ENCODE data around the gene TSSK6. TPM values are rescaled to one million over a fixed set of nuclear protein-coding genes. Genes with fewer than 3 reads are reported as not detected.

TSSK6 gene
- total RNA-seq (ENCODE audit: insufficient read depth, low replicate concordance): 1.7 TPM

DNA sequence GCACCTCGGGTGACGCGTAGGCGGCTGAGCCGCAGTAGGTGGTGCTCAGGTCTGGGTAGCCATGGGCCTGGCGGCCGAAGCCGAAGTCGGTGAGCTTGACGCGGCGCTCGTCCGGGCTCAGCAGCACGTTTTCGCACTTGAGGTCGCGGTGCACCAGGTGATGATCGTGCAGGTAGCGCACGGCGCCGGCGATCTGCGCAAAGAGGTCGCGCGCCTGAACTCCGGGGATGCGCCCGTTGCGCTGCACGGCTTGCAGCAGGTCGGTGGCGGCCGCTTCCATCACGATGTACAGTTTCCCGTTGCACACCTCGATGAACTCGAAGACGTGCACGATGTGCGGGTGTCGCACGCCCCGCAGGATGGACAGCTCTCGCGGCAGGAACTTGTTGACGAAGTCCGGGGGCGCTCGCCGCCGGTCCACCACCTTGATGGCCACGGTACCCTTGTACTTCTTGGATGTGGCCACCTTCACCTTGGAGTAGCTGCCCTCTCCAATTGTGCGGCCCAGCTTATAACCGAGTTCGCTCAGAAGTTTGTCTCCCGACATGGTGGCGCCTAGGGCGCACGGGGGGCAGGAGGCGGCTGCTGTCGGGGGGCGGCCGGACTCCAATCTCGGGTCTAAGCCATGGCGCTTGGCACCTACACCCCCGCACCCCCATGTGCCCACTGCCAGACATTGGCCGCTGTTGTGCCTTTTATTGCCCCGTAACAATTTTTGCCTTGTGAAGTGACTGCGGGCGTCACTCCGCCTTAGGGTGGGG is at the start of gene TSSK6:
TSSK6 (minus strand) TSS at position 668 of the 761 bp plus-strand sequence; CDS start at position 547, 121 bp downstream.
- DNase-seq (ENCODE audit: low spot score): no peak

DNA sequence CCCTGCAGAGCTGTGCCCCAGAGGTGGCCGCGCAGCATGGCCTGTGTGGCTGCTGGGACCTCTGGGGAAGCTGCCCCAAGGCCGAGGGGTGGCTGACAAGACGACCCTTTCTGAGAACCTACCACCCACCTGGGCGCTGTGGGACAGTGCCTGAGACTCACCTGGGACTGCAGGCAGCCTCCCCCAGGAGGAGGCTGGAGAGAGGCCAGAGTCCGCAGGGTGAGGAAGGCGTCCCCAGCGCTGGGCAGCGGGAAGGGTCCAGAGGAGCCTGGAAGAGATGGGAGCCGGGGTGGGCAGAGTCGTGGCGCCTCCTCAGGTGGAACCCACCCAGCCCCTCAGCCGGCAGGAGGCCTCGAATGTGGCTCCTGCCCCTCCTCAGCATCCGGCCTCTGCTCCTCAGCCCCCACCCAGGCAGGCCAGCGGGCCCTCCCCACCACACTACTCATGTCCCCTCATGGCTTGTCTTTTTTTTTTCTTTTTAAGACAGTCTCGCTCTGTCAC is 48.0 kb upstream of the TSSK6 start:
- DNase-seq (ENCODE audit: low spot score): no peak

DNA sequence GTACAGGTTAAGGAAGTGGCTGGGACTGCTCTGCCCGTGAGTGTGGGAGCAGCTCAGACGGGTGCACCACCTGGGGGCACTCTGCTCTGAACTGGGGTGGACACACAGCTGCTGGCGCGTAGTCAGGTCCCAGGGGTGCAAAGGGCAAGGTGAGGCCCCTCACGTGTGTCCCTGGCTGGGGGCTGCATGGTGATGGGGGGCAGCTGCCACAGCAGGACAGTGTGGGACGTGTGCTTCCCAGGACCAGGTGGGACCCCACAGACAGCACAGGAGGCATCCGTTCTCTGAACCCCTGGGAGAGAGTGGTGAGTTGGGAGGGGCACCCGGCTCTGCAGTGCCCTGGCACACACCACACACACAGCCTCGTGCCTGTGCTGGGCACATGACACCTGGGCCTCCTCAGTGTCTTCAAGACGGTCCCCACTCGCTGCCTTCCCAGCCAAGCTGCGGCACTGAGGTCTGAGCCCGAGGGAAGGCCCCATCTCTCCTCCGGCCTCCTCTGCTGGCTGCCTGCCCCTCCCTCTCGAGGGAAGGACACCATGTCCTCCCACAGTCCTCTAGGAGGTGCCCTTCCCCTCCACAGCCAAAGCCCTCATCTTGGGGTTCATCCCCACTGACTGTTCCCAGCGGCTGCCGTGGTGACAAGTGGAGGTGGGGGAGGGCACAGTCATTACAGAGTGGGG is 47.5 kb upstream of the TSSK6 start:
- no peak for DNase-seq (ENCODE audit: low spot score)

DNA sequence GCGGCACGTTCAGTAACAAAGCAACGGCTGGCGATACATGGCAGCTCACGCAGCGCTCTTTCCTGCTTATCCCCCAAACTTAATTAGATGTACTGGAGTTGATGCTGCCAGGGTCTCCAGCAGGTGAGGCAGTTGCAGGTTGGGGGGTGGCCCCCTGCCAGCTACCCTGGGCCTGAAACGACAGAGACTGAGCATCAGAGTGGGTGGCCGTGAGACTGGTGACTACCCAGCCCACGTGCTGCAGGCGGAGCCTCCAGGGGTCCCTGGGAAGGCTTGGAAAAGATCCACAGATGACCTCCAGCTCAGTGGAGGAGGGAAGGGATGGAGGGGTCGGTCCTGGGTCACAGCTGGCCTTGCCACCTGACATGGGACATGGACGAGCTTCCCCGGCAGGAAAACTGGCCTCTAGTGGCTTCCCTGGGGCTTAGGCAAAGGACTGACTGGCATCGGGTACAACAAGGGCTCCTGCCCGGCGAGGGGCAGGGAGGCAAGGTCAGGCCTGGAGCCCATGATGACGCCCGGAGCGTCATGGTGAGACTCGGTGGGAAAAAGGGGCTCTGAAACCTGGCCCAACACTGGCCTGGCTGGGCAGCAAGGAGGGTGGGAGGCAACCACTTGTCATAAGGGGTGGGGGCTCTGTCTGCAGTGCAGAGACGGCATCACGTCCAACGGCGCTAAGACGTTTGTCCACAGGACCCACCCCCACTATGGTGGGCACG is 46.8 kb upstream of the TSSK6 start:
- DNase-seq (ENCODE audit: low spot score): no peak

DNA sequence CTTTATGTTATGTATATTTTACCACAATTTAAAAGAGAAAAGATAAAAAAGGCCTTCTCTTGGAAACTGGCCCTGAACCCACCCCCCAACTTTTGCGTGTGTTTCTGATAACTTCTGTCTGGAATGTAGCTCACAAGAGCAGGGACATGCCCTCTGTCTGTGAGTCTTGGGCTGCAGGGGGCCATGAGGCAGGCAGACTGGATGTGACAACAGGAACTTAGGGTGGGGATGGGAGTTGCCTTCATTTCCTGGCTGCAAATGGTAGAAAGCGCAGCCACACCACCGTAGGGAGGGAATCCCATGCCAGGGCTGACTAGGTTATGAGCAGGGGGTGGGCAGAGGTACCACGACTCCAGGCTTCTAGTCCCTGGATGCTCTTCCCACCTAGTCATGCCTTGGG is 44.6 kb upstream of the TSSK6 start:
- no peak for DNase-seq (ENCODE audit: low spot score)

DNA sequence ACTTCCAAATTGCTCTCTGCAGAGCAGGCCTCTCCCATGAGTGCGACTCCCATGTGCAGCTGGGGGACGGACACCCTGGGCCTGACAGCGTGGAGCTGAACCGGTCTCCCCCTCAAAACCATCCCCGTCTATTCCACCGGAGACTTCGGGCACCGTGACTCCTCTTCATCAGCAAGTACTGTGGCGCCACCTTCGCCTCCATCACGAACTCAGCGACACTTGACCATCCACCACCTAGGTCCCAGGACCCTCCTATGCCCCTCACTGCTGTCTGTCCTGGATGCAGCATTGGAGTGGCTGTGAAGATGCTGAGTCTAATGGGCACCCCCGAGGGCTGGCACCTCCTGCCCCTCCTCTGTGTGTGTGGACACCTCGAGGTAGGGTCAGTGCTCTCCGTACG is 43.3 kb upstream of the TSSK6 start:
- DNase-seq (ENCODE audit: low spot score): no peak

DNA sequence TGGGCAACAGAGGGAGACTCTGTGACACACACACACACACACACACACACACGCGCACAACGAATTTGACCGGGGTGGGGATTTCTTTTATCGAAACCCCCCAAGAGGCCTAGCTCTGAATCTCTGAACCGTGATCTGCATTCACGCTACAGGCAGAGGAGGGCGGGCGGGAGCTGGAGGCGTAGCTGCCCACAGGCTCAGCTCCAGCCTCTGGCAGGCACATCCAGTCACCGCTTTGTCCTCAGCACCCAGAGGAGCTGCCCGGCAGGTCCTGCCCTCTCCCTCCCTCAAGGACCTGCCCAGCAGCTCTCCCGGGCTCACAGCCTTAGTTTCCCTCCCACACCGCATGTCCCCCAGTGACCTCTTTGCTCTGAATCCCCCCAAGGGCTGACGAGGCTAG is 42.7 kb upstream of the TSSK6 start:
- DNase-seq (ENCODE audit: low spot score): no peak

DNA sequence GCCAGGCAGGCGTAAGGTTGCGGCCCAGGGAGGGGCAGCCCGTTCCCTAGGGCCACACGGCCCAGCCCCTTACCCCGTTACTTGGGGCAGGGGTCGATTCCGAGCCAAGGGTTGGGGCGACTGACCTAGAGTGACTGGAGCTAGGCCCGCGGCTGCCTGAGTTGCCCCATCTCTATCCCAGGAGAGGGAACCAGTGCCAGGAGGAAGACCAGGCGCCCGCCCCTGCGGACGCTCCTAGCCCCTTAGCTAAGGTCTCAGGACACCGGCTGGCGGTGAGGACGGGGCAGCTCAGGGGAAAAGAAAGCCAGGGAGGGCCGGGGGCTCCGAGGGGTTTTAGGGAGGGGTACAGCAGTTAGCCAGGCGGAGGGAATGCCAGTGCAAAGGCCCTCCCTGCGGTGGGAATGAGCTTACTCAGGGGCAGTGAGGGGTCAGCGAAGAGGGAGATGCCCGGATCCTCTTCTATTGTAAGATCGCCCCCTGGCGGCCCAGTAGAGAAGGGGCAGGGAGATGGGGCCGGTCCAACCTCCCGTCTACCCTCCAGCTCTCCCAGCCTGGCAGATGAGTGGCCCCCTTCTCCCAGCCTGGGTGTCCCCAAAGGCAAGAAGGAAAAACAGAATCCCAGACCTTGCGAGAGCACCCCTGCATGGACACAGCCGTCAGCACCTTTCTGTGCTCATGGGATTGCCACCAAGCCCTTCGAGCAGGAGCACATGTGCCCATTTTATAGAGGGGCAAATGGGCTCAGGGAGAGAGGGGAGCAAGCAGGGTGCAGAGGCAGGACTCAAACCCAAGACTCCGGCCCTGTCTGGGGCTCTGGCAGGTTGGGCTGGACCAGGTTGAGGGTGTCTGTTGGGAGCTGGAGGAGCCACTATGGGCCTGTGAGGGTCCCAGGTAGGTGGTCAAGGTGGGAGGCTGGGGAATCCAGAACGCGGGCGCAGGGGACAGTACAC is 39.0 kb upstream of the TSSK6 start:
- DNase-seq (ENCODE audit: low spot score): no peak

DNA sequence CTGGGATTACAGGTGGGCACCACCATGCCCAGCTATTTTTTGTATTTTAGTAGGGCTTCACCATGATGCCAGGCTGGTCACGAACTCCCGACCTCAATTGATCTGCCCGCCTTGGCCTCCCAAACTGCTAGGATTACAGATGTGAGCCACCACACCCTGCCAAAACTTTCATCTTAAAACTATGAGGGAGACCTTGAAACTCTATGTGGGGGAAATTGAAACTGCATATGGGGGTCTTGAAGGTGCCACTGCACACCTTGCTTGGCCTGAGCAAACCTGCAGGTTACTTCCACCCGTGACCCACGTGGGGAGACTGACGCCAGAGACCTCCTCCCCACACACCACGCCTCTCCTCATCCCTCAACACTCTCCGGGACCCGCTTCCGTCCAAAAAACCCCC is 38.3 kb upstream of the TSSK6 start:
- no peak for DNase-seq (ENCODE audit: low spot score)

DNA sequence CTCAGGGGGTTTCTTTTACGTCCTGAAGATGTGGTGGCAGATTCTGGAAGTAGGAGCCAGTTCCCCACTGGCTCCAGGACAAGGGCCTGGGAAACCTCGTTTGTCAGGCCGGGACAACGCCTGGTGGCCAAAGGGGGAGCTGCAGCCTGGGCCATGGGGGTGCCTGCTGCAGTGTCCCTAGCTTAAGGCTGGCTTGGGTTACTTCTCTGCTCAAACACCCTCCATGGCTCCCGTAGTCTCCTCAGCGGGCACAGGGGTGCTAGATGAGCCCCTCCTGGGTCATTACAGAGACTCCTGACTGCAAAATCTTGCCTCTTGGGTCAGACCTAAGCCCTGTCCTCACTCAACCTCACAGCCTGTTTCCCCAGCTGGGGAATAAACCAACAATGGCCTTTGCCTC is 37.5 kb upstream of the TSSK6 start:
- DNase-seq (ENCODE audit: low spot score): no peak

DNA sequence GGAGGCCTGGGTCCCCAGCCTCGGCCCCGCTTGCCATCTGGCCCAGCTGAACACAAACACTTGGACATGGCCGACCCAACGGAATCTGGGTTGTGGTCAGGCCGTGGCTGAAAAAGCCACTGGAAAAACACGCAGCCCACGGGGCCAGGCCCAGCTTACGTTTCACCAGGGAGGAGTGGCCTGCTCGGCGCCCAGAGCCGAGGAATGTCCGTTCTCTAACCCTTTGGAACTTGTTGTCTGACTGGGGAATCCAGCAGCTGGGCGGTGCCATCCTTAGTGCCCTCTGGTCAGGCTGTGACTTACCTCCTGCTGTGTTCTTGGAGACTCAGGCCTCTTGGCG is 36.5 kb upstream of the TSSK6 start:
- no peak for DNase-seq (ENCODE audit: low spot score)

DNA sequence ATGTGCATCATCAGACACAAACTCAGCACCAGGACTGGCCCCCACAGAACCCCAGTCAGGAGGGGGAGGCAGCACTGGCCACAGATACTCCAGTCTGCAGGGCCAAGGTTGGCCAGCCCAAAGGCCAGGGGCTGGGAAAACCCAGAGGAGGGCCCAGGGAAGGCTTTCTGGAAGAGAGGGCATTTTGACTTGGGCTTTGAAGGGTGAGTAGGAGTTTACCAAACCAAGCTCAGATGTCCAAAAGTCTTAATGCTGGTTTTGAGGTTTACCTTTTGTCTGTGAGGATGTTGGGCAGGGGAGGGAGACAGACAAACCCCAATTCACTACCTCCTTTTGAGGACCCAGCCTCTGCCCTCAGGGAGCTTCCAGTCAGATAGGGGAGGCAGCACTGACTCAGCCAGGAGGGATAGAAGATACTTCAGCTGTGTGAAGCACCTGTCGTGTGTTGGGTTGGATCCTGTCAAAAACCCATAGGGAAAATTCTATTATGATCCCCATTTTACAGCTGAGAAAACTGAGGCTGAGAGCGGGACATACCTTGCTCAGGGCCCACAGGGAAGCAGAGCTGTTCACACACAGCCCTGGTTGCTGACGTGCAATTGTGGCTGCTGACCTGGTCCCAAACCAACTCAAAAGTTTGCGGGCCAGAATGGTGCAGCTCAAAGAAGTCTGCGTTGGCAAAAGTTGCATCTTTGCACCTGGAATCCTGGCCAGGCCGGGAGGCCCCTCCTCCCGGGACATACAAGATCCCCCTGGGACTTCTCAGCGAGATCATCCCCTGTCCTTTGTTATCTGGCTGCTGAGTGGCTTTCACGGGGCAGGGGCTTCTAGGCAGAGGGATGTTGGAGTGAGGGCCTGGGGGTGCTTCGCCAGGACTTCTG is 35.9 kb upstream of the TSSK6 start:
- no peak for DNase-seq (ENCODE audit: low spot score)

DNA sequence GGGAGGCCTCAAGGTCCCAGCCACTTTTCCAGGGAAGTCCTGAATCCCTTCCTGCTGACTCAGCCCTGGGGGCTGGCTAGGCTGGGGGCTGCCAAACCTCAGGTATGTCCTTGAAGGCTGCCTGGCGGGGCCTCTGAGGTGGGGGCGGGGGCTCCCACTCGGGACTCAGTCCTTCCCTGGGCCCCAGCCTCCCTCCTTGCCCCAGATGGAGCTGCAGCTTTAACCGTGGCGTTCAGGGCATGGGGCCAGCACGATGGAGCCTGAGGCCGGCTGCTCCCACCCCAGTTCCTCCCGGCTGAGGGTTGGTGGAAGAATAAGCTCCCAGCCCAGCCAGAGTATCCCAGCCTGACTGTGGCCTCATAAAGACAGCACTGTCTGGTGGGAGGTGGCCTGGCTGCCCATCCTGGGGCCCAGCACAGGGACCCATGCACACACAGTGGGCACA is 35.2 kb upstream of the TSSK6 start:
- DNase-seq (ENCODE audit: low spot score): peak; percentile 67

DNA sequence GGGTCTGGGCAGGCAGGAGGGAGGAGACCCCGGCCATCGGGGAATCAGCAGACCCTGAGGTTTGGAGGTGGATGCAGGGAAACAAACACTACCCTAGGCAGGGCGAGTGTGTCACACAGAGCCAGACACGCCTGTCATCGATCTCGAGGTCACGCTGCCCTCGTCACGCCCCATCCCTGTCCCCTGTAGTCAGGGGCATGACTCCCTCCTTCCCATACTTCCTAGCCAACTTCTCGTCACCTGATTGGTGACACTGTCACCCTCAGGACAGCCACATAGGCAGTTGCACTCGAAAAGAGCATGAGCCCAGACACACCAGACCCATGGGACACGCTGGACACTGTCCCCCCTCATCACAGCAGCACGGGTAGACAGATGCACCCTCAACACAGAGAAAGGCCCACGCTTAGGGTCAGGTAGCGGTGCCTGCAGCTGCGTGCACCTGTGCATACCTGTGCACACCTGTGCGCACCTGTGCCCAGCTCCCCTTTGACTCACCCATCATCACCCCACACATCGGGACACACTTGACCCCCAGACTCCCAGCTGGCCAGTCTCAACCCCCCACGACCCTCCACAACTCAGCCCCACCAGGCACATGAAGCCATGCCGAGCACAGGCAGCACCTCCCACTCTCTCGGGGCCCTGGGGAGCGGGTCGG is 34.6 kb upstream of the TSSK6 start:
- DNase-seq (ENCODE audit: low spot score): no peak

DNA sequence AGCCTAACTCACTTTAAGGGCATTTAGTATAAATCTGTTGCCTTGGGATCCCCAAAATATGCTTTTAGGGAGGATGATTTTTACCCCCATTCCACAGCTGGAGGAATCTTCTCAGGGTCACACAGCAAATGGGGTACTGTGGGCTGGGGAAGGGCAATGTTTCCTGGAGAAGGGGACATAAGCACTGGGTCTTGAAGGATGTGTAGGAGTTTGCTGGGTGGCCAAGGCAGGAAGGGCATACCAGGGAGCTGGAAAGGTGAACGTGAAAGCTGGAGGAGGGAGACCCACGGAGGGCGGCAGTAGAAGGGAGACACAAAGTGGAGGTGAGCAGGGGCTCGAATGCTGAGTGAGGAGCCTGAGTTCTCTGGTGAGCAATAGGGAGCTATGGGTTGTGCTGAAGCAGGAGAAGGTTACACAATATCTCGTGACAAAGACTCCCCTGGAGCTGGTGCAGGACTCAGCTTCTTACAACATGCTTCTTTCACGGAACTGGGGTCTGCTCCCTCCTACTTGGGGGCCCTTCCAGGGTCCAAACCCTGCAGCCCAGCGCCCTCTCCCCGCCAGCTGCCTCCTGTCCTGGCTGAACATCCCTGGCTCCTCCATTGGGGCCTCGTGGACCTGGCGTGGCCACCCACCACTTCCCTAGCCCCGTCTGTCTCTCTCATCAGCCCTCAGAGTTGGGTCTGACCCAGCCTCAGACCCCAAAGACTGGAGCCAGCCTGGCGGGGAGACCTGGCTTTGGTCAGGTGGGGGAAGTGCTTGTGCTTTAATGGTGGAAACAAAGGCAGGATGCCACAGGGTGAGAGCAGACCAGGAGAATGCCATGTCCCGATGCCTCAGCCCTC is 33.8 kb upstream of the TSSK6 start:
- no peak for DNase-seq (ENCODE audit: low spot score)

DNA sequence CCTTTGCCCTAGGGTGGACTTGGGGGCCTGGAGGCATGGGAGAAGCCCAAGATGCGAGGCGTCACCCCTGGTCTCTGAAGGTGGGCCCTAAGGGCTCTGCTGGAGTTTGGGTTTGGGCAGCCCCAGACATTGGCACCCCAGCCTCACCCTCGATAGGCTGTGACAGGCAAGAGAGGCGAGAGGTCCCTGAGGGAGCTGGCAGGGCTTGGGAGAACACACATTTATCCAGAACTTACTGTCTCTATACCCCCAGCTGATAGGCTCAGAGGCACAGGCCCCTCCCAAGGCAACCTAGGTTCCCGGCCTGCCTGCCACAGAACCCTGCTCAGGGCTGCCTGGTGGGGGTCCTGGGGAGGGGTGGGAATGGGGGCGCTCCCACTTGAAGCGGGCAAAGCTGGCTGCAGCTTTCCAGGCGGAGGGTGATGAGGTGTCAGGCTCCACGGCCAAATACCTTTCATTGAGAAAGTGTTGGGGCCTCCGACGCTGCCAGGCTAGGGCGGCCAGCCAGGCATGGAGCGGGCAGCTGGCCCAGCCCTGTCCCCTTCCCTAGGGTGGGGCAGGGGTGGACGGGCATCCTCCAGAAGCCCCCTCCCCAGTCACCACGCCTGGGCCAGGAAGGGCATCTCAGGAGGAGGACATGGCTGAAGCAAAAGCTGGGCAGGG is 32.5 kb upstream of the TSSK6 start:
- DNase-seq (ENCODE audit: low spot score): no peak

DNA sequence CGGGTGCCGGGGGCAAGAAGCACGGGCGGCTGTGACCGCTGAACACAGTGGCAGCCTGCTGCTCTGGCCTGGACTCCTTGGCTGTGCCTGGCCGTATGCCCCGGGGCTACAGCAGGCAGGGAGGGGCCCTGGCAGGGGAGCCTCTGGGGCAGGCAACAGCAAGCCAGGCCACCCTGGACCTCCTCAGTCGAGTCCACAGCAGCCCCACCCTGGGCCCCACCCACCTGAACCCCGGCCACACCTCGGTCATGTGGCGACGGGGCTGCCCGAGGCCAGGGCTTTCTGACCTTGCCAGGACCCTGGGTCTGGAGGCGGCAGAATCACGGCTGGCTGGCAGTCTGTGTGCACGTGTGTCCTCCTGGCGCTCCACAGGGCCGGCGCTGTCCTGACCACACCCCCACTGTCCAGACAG is 31.4 kb upstream of the TSSK6 start:
- no peak for DNase-seq (ENCODE audit: low spot score)

DNA sequence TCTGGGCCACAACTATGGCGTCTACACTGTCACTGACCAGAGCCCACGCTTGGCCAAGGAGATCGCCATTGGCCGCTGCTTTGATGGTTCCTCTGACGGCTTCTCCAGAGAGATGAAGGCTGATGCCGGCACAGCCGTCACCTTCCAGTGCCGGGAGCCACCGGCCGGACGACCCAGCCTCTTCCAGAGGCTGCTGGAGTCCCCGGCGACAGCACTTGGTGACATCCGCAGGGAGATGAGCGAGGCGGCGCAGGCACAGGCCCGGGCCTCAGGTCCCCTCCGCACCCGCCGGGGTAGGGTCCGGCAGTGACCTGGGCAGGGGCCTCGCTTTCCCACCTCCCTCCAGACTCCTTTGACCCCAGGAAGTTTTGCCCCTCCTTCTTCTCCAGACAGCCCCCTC is 30.4 kb upstream of the TSSK6 start:
- DNase-seq (ENCODE audit: low spot score): no peak
